Panc1 (cell line): ENCODE results near the gene MMP14. TPM values are rescaled to one million over a fixed set of nuclear protein-coding genes. Genes with fewer than 3 reads are reported as not detected.
A peak's percentile ranks its signal among the peaks of the same experiment; 100 is the strongest.

Experiments
- ATAC-seq: fragments of 200-7000 bp; cut with Tn5 transposase; 2 replicates; pipeline ENCODE4 v1.9.1; 2020; ENCODE audit warnings: mild to moderate bottlenecking, moderate library complexity
- BruUV-seq: library from RNA; stranded (reverse); fragments of 400-500 nt; replicated peaks from 2 replicates; lab custom pipeline; 2021; lab: Mats Ljungman, UMichigan
- CTCF ChIA-PET: fragments of 300-600 bp; sonication (Branson Sonifier 250); formaldehyde crosslinking; loops from one replicate; lab custom pipeline; 2022; ENCODE audit warnings: antibody characterized with exemption; lab: Charles Lee
- POLR2A ChIA-PET: fragments of 300-600 bp; sonication (Branson Sonifier 250); formaldehyde crosslinking; loops from one replicate; lab custom pipeline; 2022; ENCODE audit warnings: antibody characterized with exemption; lab: Charles Lee
- DNase-seq: peaks from one replicate; pipeline ENCODE4 v3.0.0-alpha.2; 2010; ENCODE audit warnings: low read depth, low spot score
- H3K27ac ChIP-seq: 2 replicates; pipeline ENCODE4 v1.5.1; 2011; ENCODE audit warnings: mild to moderate bottlenecking, low read length, inconsistent platforms
- H3K27me3 ChIP-seq: fragments of 200-500 bp; sonication (Bioruptor generic); 2 replicates; pipeline ENCODE4 v1.6.0; 2014; ENCODE audit warnings: low read length, inconsistent platforms; ENCODE audit not compliant: control insufficient read depth, insufficient read depth
- H3K36me3 ChIP-seq: fragments of 200-500 bp; sonication (Bioruptor generic); 2 replicates; pipeline ENCODE4 v1.5.1; 2014; ENCODE audit warnings: inconsistent platforms, mild to moderate bottlenecking, low read length, moderate library complexity; ENCODE audit not compliant: control insufficient read depth, insufficient read depth
- H3K4me1 ChIP-seq: 2 replicates; pipeline ENCODE4 v1.5.1; 2011; ENCODE audit warnings: inconsistent platforms, mild to moderate bottlenecking, low read length, moderate library complexity; ENCODE audit not compliant: control insufficient read depth, insufficient read depth
- H3K4me3 ChIP-seq, 2 experiments: 2 replicates each; pipeline ENCODE4 v1.5.1; 2011 to 2012; ENCODE audit warnings: low read depth in 2 of 2, low read length in 2 of 2, mild to moderate bottlenecking in 2 of 2, inconsistent platforms in 1 of 2, moderate library complexity in 1 of 2
- H3K9me3 ChIP-seq: fragments of 200-500 bp; sonication (Bioruptor generic); 2 replicates; pipeline ENCODE4 v1.5.1; 2014; ENCODE audit warnings: low read depth, mild to moderate bottlenecking, inconsistent platforms, low read length, moderate library complexity; ENCODE audit not compliant: control insufficient read depth, insufficient read depth
- POLR2AphosphoS5 ChIP-seq: IDR thresholded peaks from 2 replicates; pipeline ENCODE4 v1.6.1; 2012; ENCODE audit warnings: mild to moderate bottlenecking, low read depth, low read length, moderate library complexity
- SIN3A ChIP-seq: IDR thresholded peaks from 2 replicates; pipeline ENCODE4 v1.6.1; 2012; ENCODE audit warnings: low read depth, mild to moderate bottlenecking, low read length, moderate library complexity, borderline replicate concordance; ENCODE audit not compliant: insufficient read depth
- TCF7L2 ChIP-seq: IDR thresholded peaks from 2 replicates; pipeline ENCODE4 v1.6.1; 2011; ENCODE audit warnings: mild to moderate bottlenecking, low read depth, low read length, inconsistent platforms
- in situ Hi-C: cut with HindIII; loops from 2 replicates; pipeline ENCODE4 v1.10.0; 2016; ENCODE audit warnings: low sequenced_read_pairs, low pct_unique_long_range_greater_than_20kb
- intact Hi-C: fragments of 100-400 bp; cut with micrococcal nuclease; formaldehyde crosslinking; loops from one replicate; pipeline ENCODE4 v1.10.0; 2022; ENCODE audit not compliant: unreplicated experiment
- total RNA-seq: library from RNA; stranded (reverse); gene quantifications from one replicate; pipeline ENCODE4 v1.2.1, GENCODE V29; 2021; ENCODE audit not compliant: unreplicated experiment
- TF ChIP-seq, protein P1 (sequence below), 2 experiments: IDR thresholded peaks; 2 replicates each; pipeline ENCODE4 v1.6.1; 2011 to 2012; ENCODE audit warnings: low read depth in 2 of 2, control low read depth in 1 of 2, low read length in 1 of 2, mild to moderate bottlenecking in 1 of 2, moderate library complexity in 1 of 2; ENCODE audit not compliant: insufficient read depth in 1 of 2
- TF ChIP-seq, protein P2 (sequence below): fragments of 450-650 bp; IDR thresholded peaks from 2 replicates; pipeline ENCODE4 v1.5.1; 2017; ENCODE audit warnings: mild to moderate bottlenecking

The MMP14 gene
- total RNA-seq, 1 experiment from 2014 or later, result 32.9 TPM

DNA sequence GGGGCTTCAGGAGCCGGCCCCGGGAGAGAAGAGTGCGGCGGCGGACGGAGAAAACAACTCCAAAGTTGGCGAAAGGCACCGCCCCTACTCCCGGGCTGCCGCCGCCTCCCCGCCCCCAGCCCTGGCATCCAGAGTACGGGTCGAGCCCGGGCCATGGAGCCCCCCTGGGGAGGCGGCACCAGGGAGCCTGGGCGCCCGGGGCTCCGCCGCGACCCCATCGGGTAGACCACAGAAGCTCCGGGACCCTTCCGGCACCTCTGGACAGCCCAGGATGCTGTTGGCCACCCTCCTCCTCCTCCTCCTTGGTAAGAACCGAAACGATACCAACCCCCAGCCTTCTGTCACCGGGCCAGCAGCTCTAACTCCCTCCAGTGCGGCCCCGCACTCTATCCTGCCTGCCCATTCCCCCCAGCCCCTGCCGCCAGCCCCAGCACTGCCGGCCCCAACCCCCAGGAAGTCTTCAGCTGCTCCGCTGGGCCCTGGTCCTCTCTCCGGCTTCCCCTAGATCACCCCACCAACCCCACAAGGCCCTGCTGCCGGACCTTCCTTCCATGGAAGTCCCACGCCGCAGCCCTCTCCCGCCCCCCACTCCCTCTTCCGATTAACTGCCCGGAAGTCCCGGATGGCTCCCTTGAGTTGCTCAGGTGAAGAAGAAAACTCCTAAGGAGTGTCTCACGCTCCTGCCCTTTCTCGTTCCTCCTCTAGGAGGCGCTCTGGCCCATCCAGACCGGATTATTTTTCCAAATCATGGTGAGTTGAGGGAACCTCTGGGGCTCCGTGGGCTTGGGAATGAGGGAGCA is 35.8 kb downstream of the MMP14 start:
- Histone ChIP-seq H3K36me3 (no peaks in the 10 kb centered on the region; the same call in 1 of the 2 replicates), H3K4me3 (peak overlapping the region; percentile 67 to 84), H3K9me3 (no peaks in the 10 kb centered on the region), H3K4me1 (peaks cover 8% of the 10 kb centered on the region; the same call in 1 of the 2 replicates), H3K27ac (peak overlapping the region; percentile 80), H3K27me3 (no peaks in the 10 kb centered on the region)
- DNase-seq (no peak), ATAC-seq (peak; percentile 75)
- TF ChIP-seq, protein P1, sequence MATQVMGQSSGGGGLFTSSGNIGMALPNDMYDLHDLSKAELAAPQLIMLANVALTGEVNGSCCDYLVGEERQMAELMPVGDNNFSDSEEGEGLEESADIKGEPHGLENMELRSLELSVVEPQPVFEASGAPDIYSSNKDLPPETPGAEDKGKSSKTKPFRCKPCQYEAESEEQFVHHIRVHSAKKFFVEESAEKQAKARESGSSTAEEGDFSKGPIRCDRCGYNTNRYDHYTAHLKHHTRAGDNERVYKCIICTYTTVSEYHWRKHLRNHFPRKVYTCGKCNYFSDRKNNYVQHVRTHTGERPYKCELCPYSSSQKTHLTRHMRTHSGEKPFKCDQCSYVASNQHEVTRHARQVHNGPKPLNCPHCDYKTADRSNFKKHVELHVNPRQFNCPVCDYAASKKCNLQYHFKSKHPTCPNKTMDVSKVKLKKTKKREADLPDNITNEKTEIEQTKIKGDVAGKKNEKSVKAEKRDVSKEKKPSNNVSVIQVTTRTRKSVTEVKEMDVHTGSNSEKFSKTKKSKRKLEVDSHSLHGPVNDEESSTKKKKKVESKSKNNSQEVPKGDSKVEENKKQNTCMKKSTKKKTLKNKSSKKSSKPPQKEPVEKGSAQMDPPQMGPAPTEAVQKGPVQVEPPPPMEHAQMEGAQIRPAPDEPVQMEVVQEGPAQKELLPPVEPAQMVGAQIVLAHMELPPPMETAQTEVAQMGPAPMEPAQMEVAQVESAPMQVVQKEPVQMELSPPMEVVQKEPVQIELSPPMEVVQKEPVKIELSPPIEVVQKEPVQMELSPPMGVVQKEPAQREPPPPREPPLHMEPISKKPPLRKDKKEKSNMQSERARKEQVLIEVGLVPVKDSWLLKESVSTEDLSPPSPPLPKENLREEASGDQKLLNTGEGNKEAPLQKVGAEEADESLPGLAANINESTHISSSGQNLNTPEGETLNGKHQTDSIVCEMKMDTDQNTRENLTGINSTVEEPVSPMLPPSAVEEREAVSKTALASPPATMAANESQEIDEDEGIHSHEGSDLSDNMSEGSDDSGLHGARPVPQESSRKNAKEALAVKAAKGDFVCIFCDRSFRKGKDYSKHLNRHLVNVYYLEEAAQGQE (IDR thresholded peaks at IDR 0.05; ENCODE audit: insufficient read depth in 1 of 2, low read depth in 2 of 2, low read length in 1 of 2), result no peak
- TF ChIP-seq TCF7L2, result no peak
- TF ChIP-seq SIN3A, result 0 out of 2 replicates have a peak, but pooled peaks have one; percentile 12
- TF ChIP-seq, protein P2, sequence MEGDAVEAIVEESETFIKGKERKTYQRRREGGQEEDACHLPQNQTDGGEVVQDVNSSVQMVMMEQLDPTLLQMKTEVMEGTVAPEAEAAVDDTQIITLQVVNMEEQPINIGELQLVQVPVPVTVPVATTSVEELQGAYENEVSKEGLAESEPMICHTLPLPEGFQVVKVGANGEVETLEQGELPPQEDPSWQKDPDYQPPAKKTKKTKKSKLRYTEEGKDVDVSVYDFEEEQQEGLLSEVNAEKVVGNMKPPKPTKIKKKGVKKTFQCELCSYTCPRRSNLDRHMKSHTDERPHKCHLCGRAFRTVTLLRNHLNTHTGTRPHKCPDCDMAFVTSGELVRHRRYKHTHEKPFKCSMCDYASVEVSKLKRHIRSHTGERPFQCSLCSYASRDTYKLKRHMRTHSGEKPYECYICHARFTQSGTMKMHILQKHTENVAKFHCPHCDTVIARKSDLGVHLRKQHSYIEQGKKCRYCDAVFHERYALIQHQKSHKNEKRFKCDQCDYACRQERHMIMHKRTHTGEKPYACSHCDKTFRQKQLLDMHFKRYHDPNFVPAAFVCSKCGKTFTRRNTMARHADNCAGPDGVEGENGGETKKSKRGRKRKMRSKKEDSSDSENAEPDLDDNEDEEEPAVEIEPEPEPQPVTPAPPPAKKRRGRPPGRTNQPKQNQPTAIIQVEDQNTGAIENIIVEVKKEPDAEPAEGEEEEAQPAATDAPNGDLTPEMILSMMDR, result peak; percentile 93
- TF ChIP-seq POLR2AphosphoS5, result no peak; the same call in 1 of the 2 replicates
- ChIA-PET POLR2A (interaction anchor here (0.6 kb wide), 1 partner anchor 294 kb away, joined by 8 read pairs; no protein-coding TSS in a partner anchor), CTCF (interaction anchor here (0.6 to 1.0 kb wide), 4 partner anchors 14 to 592 kb away, joined by 3 to 7 read pairs (median 4); no protein-coding TSS in a partner anchor)
- intact Hi-C loops, result no loop called here
- in situ Hi-C loops, result no loop called here
- no TSS peak for BruUV-seq

DNA sequence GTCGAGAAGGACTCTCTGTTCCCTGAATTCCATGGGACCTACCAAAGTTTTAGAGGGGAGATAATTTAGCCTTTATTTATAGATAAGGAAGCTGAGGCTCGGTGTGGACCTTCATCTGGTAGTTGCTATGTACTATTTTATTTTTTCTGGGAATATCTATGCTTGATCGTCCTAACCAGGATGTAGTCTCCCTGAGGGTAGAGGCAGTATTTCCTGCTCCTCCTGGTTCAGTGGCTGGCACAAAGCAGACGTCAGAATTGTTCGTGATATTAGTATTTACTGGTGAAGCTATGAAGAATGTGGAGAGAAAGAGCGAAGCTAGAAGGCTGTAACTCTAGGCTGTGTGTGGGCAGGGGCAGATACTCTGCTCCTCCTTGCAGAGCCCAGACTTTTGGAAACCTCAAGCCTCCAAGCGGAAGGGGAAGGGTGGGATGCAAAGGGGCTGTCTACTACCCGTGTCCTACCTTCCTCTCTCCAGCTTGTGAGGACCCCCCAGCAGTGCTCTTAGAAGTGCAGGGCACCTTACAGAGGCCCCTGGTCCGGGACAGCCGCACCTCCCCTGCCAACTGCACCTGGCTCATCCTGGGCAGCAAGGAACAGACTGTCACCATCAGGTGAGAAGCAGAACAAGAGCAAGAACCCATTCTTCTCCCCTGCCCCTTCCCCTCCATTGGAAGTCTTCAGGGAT is 36.6 kb downstream of the MMP14 start:
- Histone ChIP-seq H3K4me1 (peaks cover 8% of the 10 kb centered on the region; the same call in 1 of the 2 replicates), H3K9me3 (no peaks in the 10 kb centered on the region), H3K27ac (peak overlapping the region; percentile 80), H3K4me3 (peak overlapping the region; percentile 67 to 84), H3K36me3 (no peaks in the 10 kb centered on the region; the same call in 1 of the 2 replicates), H3K27me3 (no peaks in the 10 kb centered on the region)
- ATAC-seq (no peak), DNase-seq (no peak)
- CTCF ChIA-PET, result interaction anchor here (0.6 to 1.0 kb wide), 6 partner anchors 14 to 593 kb away, joined by 3 to 14 read pairs (median 6); no protein-coding TSS in a partner anchor
- intact Hi-C loops (no loop called here), in situ Hi-C loops (no loop called here)
- TSS peak; percentile 50 for BruUV-seq
- POLR2A ChIA-PET, result interaction anchor here (0.6 kb wide), 1 partner anchor 295 kb away, joined by 8 read pairs; no protein-coding TSS in a partner anchor
- TF ChIP-seq TCF7L2, result no peak
- TF ChIP-seq SIN3A, result no peak
- TF ChIP-seq, protein P1 (IDR thresholded peaks at IDR 0.05; ENCODE audit: insufficient read depth in 1 of 2, low read depth in 2 of 2, low read length in 1 of 2), result no peak
- TF ChIP-seq, protein P2, result no peak; the same call in 1 of the 2 replicates
- TF ChIP-seq POLR2AphosphoS5, result no peak
